Fibroblast of villous mesenchyme (primary cell): ENCODE results near the gene TUFT1. TPM values are rescaled to one million over a fixed set of nuclear protein-coding genes. Genes with fewer than 3 reads are reported as not detected.
A peak's percentile ranks its signal among the peaks of the same experiment; 100 is the strongest.

Source experiments
- DNase-seq: peaks from one replicate; pipeline ENCODE4 v3.0.0-alpha.2; 2010; ENCODE audit warnings: low read depth
- H3K4me3 ChIP-seq: 2 replicates; pipeline ENCODE4 v1.5.1; 2011; ENCODE audit warnings: low read depth, mild to moderate bottlenecking, low read length
- total RNA-seq: library from RNA; depleted of rRNA; stranded (reverse); fragments of >200 nt; gene quantifications from 2 replicates; pipeline ENCODE4 v1.2.3, GENCODE V29; 2012
- TF ChIP-seq, protein P1 (sequence below): IDR thresholded peaks from 2 replicates; pipeline ENCODE4 v1.5.1; 2012; ENCODE audit warnings: low read depth, mild to moderate bottlenecking, low read length; ENCODE audit not compliant: insufficient read depth

TUFT1 gene, protein sequence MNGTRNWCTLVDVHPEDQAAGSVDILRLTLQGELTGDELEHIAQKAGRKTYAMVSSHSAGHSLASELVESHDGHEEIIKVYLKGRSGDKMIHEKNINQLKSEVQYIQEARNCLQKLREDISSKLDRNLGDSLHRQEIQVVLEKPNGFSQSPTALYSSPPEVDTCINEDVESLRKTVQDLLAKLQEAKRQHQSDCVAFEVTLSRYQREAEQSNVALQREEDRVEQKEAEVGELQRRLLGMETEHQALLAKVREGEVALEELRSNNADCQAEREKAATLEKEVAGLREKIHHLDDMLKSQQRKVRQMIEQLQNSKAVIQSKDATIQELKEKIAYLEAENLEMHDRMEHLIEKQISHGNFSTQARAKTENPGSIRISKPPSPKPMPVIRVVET
- 16.8 and 32.8 TPM in 2 replicates for total RNA-seq

DNA sequence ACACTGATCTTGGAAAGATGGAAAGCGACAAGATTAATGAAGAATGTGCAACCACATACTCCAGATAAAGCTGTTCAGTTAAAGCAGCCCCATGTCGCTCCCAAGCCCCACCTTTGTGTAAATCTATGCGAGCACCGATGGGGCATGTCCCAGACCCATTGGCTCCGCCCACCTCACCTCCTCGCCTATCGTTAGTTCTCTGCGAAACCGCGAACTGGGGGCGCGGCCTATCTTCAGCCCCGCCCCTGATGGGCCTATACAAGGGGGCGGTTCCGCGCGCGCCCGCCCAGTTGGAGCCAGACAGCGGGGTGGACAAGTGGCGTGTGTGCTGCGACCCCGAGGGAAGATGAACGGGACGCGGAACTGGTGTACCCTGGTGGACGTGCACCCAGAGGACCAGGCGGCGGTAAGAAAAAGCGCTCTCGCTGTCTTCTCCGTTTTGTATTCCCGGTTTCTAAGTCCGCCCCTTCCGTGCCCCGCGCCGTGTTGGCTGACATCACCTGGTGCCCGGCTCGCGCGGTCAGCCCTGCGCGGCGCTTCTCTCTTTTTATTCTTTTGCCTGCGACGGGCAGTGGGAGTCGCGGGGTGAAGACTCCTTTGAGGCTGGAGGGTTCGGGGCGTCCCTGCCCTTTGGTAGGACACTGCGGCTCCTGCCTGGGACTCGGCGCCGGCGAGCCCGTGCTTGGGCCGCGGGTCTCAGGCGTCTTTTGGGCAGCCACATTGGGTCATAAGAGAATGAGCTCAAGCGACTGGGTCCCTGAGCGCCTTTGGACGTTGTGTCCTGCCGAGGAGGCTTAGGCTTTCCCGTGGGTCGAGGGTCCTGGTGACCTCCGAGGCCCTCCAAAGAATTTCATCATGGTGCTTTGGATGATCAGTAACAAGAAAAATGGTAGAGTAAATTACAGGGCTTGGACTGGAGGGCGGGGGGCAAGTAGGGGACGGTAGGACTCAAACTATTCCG, at the start of gene TUFT1:
TSS of gene TUFT1 (plus strand) at position 289 of the 961 bp plus-strand sequence. CDS start at position 347, 58 bp downstream.
- DNase-seq, result peak; percentile 88
- TF ChIP-seq, protein P1, sequence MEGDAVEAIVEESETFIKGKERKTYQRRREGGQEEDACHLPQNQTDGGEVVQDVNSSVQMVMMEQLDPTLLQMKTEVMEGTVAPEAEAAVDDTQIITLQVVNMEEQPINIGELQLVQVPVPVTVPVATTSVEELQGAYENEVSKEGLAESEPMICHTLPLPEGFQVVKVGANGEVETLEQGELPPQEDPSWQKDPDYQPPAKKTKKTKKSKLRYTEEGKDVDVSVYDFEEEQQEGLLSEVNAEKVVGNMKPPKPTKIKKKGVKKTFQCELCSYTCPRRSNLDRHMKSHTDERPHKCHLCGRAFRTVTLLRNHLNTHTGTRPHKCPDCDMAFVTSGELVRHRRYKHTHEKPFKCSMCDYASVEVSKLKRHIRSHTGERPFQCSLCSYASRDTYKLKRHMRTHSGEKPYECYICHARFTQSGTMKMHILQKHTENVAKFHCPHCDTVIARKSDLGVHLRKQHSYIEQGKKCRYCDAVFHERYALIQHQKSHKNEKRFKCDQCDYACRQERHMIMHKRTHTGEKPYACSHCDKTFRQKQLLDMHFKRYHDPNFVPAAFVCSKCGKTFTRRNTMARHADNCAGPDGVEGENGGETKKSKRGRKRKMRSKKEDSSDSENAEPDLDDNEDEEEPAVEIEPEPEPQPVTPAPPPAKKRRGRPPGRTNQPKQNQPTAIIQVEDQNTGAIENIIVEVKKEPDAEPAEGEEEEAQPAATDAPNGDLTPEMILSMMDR, result no peak
- peak within 1 kb of the TSS; percentile 69 for H3K4me3 ChIP-seq

DNA sequence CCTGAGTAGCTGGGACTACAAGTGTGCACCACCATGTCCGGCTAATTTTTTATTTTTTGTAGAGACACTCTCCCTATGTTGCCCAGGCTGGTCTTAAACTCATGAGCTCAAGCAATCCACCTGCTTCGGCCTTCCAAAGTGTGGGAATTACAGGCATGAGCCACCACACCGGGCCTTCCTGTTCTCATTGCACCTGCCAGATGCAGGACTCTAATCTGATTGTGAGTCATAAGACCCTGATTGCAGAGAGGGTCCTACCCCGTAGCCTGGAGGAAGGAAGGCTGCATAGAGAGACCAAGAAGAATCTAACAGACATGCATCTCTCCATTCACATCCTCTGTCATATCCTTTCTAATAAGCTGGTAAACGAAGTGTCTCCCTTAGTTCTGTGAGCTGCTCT, 48.5 kb upstream of the TUFT1 start:
- H3K4me3 ChIP-seq, result no peak overlapping the region
- DNase-seq, result no peak
- TF ChIP-seq, protein P1, result no peak

DNA sequence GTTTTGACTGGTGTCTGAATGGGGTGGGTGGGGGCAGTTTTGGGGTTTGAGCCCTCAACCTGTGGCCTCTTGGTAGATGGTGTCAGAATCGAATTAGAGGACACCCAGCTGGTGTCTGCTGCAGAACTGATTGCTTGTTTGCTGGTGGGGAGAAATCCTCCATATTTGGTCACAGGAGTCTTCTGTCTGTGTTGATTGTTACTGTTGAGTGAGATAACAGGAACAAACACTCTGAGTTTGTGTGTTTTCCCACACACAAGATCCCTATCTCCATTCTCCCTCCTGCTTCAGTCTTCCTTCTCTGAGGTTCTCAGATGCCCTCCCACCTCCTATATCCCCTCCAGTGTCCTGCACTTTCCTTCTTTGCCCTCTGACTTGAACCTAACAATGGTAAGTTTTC, 48.0 kb upstream of the TUFT1 start:
- TF ChIP-seq, protein P1, result no peak
- no peak overlapping the region for H3K4me3 ChIP-seq
- DNase-seq, result no peak

DNA sequence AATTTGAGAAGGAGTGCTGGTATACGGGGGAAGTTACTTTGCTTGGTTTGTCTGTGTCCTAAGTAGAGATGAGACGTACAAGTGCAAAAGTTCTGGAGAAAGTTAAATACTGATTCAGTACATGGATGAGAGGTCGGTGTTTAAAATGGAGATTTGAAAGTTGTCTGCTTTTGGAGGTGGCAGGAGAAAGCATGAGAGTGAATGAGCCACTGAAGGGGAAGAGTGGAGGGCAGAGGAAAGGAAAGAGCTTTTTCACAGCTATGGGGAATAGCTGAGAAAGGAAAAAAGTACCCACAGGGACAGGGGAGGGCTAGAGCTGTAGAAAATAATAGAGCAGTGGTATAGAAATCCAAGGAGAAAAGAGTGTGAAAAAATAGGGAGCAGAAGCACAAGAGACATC, 47.1 kb upstream of the TUFT1 start:
- DNase-seq, result no peak
- no peak overlapping the region for H3K4me3 ChIP-seq
- TF ChIP-seq, protein P1, result no peak

DNA sequence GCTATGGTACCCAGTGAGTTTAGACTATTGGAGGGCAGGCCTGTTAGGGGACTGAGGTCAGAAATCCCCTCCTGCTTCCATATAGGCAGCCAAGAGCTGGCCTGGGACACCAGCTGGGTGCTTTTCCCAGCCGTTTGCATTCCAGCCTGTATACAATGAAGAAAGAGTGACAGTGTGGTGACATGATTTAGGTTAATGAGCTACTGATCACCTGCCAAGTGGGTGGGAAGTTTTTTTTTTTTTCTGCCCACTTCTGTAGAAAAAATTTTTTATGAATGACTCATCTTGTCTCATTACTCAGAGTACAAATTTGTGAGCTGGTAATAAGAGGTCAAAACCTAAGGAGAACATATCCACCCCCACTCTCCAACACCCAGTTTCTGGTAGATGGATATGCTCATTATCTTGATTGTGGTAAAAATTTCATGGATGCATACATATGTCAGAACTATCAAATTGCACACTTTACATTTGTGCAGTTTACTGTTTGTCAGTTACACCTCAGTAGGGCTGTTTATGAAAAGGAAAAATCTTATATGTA, 45.3 kb upstream of the TUFT1 start:
- TF ChIP-seq, protein P1, result no peak
- peak; percentile 62 for DNase-seq
- no peak overlapping the region for H3K4me3 ChIP-seq

DNA sequence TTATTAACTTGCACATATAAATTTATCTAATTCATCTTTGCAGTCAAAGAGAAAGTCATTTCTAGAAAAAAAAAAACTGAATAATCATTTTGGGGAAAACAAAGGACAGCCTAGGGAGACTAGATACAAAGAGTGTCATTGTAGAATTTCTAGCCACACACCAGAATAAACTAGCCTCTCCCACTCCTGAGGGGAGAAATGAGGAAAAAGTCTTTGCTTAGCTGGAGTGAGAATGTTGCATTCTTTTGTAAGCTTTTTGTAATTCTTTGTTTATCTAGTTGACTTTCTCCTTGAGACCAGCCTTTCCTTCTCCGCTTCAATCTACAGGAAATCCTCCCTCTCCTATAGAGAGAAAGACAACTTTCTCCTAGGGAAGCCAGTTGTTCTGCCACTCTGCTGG, 44.8 kb upstream of the TUFT1 start:
- no peak overlapping the region for H3K4me3 ChIP-seq
- no peak for DNase-seq
- TF ChIP-seq, protein P1, result no peak
